ENCODE results near the gene DTNBP1. TPM values are rescaled to one million over a fixed set of nuclear protein-coding genes. Genes with fewer than 3 reads are reported as not detected.
"Not testable (repeated sequence)": the region's sequence is repeated elsewhere in the genome, so short reads cannot be mapped to it uniquely, and the experiment has no call there.

DTNBP1 gene
- total RNA-seq, 1 donor from 2014 or later = 20.8 TPM

GRCh38 chr6:15550546-15551123 lies 112.2 kb downstream of the DTNBP1 start:
- no peak for ATAC-seq (ENCODE audit: poor library complexity)

GRCh38 chr6:15549371-15549770 lies 113.5 kb downstream of the DTNBP1 start:
- DNase-seq = no peak
- intact Hi-C loops (cut with DNase I) = no loop called here
- no peak for ATAC-seq (ENCODE audit: poor library complexity)

More at GRCh38 chr6:15550546-15551123, 112.2 kb downstream of the DTNBP1 start:
- intact Hi-C loops (cut with DNase I) = no loop called here
- no peak for DNase-seq

- intact Hi-C loops (cut with DNase I) = no loop called here
- DNase-seq = no peak
- ATAC-seq (ENCODE audit: poor library complexity) = no peak
Observed at GRCh38 chr6:15547400-15547799, 115.4 kb downstream of the DTNBP1 start.

GRCh38 chr6:15546591-15546990 lies 116.2 kb downstream of the DTNBP1 start:
- no peak for DNase-seq
- intact Hi-C loops (cut with DNase I) = no loop called here
- no peak for ATAC-seq (ENCODE audit: poor library complexity)

- intact Hi-C loops (cut with DNase I) = no loop called here
- ATAC-seq (ENCODE audit: poor library complexity) (peak; percentile 20), DNase-seq (no peak)
Observed at GRCh38 chr6:15544321-15544900, 118.4 kb downstream of the DTNBP1 start.

GRCh38 chr6:15543332-15543917 lies 119.4 kb downstream of the DTNBP1 start:
- DNase-seq; intact Hi-C loops (cut with DNase I); ATAC-seq (ENCODE audit: poor library complexity): not testable (repeated sequence)

GRCh38 chr6:15539722-15540270 lies 123.0 kb downstream of the DTNBP1 start:
- DNase-seq (no peak), ATAC-seq (ENCODE audit: poor library complexity) (no peak)
- intact Hi-C loops (cut with DNase I) = no loop called here

GRCh38 chr6:15538766-15539495 lies 123.9 kb downstream of the DTNBP1 start:
- no peak for DNase-seq
- no peak for ATAC-seq (ENCODE audit: poor library complexity)
- intact Hi-C loops (cut with DNase I) = no loop called here

- intact Hi-C loops (cut with DNase I) = no loop called here
- DNase-seq (no peak), ATAC-seq (ENCODE audit: poor library complexity) (no peak)
Observed at GRCh38 chr6:15538106-15538505, 124.7 kb downstream of the DTNBP1 start.

GRCh38 chr6:15536198-15536955 lies 126.5 kb downstream of the DTNBP1 start:
- intact Hi-C loops (cut with DNase I) = no loop called here

GRCh38 chr6:15535495-15536197 lies 127.2 kb downstream of the DTNBP1 start:
- no peak for ATAC-seq (ENCODE audit: poor library complexity)
- intact Hi-C loops (cut with DNase I) = no loop called here
- DNase-seq = no peak

More at GRCh38 chr6:15536198-15536955, 126.5 kb downstream of the DTNBP1 start:
- ATAC-seq (ENCODE audit: poor library complexity) (peak; percentile 52), DNase-seq (no peak)

GRCh38 chr6:15534974-15535373 lies 127.9 kb downstream of the DTNBP1 start:
- intact Hi-C loops (cut with DNase I) = no loop called here
- DNase-seq (no peak), ATAC-seq (ENCODE audit: poor library complexity) (peak; percentile 23)

GRCh38 chr6:15533379-15534026 lies 129.3 kb downstream of the DTNBP1 start:
- ATAC-seq (ENCODE audit: poor library complexity) (no peak), DNase-seq (no peak)
- intact Hi-C loops (cut with DNase I) = no loop called here

GRCh38 chr6:15531973-15532372 lies 130.9 kb downstream of the DTNBP1 start:
- ATAC-seq (ENCODE audit: poor library complexity) (no peak), DNase-seq (no peak)
- intact Hi-C loops (cut with DNase I) = no loop called here

GRCh38 chr6:15530411-15530810 lies 132.4 kb downstream of the DTNBP1 start:
- intact Hi-C loops (cut with DNase I) = no loop called here
- no peak for ATAC-seq (ENCODE audit: poor library complexity)
- no peak for DNase-seq

- intact Hi-C loops (cut with DNase I) = no loop called here
- no peak for ATAC-seq (ENCODE audit: poor library complexity)
- no peak for DNase-seq
Observed at GRCh38 chr6:15528870-15529269, 134.0 kb downstream of the DTNBP1 start.

- intact Hi-C loops (cut with DNase I) = no loop called here
- DNase-seq (no peak), ATAC-seq (ENCODE audit: poor library complexity) (no peak)
Observed at GRCh38 chr6:15527838-15528617, 134.8 kb downstream of the DTNBP1 start.
